ENCODE results near the gene NHP2. TPM values are rescaled to one million over a fixed set of nuclear protein-coding genes. Genes with fewer than 3 reads are reported as not detected.

Gene NHP2
- total RNA-seq, 4 donors from 2014 or later, result 28.1 to 116 (median 96.7) TPM

- Histone ChIP-seq H3K27me3 (peaks cover 51% of the 10 kb centered on the region), H3K36me3 (no peaks in the 10 kb centered on the region), H3K27ac (no peak overlapping the region), H3K4me1 (peaks cover 8 to 46% (median 23%) of the 10 kb centered on the region in 4 donors), H3K9me3 (no peaks in the 10 kb centered on the region), H3K4me3 (no peak overlapping the region)
- no peak for DNase-seq
- intact Hi-C loops (cut with DNase I; ENCODE audit: low total_unique reads), result no loop called here
- 37 to 54% methylated on average over 3 of the region's 3 CpGs for WGBS, 2 donors (ENCODE audit: low coverage in 1 of 2)
- TF ChIP-seq POLR2AphosphoS5 (IDR thresholded peaks at IDR 0.05) (no peak), POLR2A (IDR thresholded peaks at IDR 0.05) (no peak), CTCF (IDR thresholded peaks at IDR 0.05) (no peak), EP300 (IDR thresholded peaks at IDR 0.05; ENCODE audit: low read depth) (no peak)
- in situ Hi-C loops (cut with MboI; ENCODE audit: low pct_ligation_motif_present in 1 of 4, low pct_unique_long_range_greater_than_20kb in 1 of 4, low sequenced_read_pairs in 3 of 4), result no loop called here
These were observed 41.8 kb downstream of the NHP2 start for GRCh38 chr5:178111925-178112324.

GRCh38 chr5:178110511-178110910 is 43.2 kb downstream of the NHP2 start:
- no peak overlapping the region for H3K27ac ChIP-seq
- in situ Hi-C loops (cut with MboI; ENCODE audit: low pct_ligation_motif_present in 1 of 4, low pct_unique_long_range_greater_than_20kb in 1 of 4, low sequenced_read_pairs in 3 of 4) (no loop called here), intact Hi-C loops (cut with DNase I; ENCODE audit: low total_unique reads) (no loop called here)

GRCh38 chr5:178108966-178109365 is 44.7 kb downstream of the NHP2 start:
- peaks cover 21% of the 10 kb centered on the region for H3K27me3 ChIP-seq
- in situ Hi-C loops (cut with MboI; ENCODE audit: low pct_ligation_motif_present in 1 of 4, low pct_unique_long_range_greater_than_20kb in 1 of 4, low sequenced_read_pairs in 3 of 4) (no loop called here), intact Hi-C loops (cut with DNase I; ENCODE audit: low total_unique reads) (no loop called here)
- no peak overlapping the region for H3K27ac ChIP-seq
- peak; percentile 78 for DNase-seq
- H3K9me3 ChIP-seq, result no peaks in the 10 kb centered on the region
- TF ChIP-seq POLR2A (IDR thresholded peaks at IDR 0.05), result no peak
- TF ChIP-seq CTCF (IDR thresholded peaks at IDR 0.05), result no peak
- no peaks in the 10 kb centered on the region for H3K36me3 ChIP-seq
- peaks cover 4 to 30% (median 19%) of the 10 kb centered on the region in 4 donors for H3K4me1 ChIP-seq
- no peak overlapping the region for H3K4me3 ChIP-seq

More at GRCh38 chr5:178110511-178110910, 43.2 kb downstream of the NHP2 start:
- no peak for DNase-seq
- Histone ChIP-seq H3K4me3 (no peak overlapping the region), H3K36me3 (no peaks in the 10 kb centered on the region), H3K27me3 (peaks cover 36% of the 10 kb centered on the region), H3K4me1 (peaks cover 8 to 32% (median 19%) of the 10 kb centered on the region in 4 donors), H3K9me3 (no peaks in the 10 kb centered on the region)
- 93% methylated on average over 9 of the region's 9 CpGs; no CpG with 5 or more reads in 1 of the 2 donors for WGBS, 2 donors (ENCODE audit: low coverage in 1 of 2)
- TF ChIP-seq POLR2A (IDR thresholded peaks at IDR 0.05), result no peak
- no peak for TF ChIP-seq EP300 (IDR thresholded peaks at IDR 0.05; ENCODE audit: low read depth)
- no peak for TF ChIP-seq POLR2AphosphoS5 (IDR thresholded peaks at IDR 0.05)
- TF ChIP-seq CTCF (IDR thresholded peaks at IDR 0.05), result no peak

- intact Hi-C loops (cut with DNase I; ENCODE audit: low total_unique reads) (no loop called here), in situ Hi-C loops (cut with MboI; ENCODE audit: low pct_ligation_motif_present in 1 of 4, low pct_unique_long_range_greater_than_20kb in 1 of 4, low sequenced_read_pairs in 3 of 4) (no loop called here)
- Histone ChIP-seq H3K27ac (no peak overlapping the region), H3K27me3 (peaks cover 16% of the 10 kb centered on the region), H3K4me3 (no peak overlapping the region), H3K9me3 (no peaks in the 10 kb centered on the region), H3K36me3 (no peaks in the 10 kb centered on the region), H3K4me1 (peaks cover 0 to 29% (median 15%) of the 10 kb centered on the region in 4 donors)
- TF ChIP-seq POLR2A (IDR thresholded peaks at IDR 0.05), result no peak
- no peak for TF ChIP-seq POLR2AphosphoS5 (IDR thresholded peaks at IDR 0.05)
- no peak for TF ChIP-seq EP300 (IDR thresholded peaks at IDR 0.05; ENCODE audit: low read depth)
- no peak for TF ChIP-seq CTCF (IDR thresholded peaks at IDR 0.05)
- WGBS, 2 donors (ENCODE audit: low coverage in 1 of 2), result 78% methylated on average over 7 of the region's 7 CpGs; no CpG with 5 or more reads in 1 of the 2 donors
- no peak for DNase-seq
These were observed 45.2 kb downstream of the NHP2 start for GRCh38 chr5:178108446-178108845.
